Measurements from ENCODE around the gene CYB5R4. TPM values are rescaled to one million over a fixed set of nuclear protein-coding genes. Genes with fewer than 3 reads are reported as not detected.

The CYB5R4 gene
- polyA plus RNA-seq, 1 donor from 2014 or later, result 18.0 TPM

GRCh38 chr6:83914953-83915352, 55.5 kb downstream of the CYB5R4 start:
- Histone ChIP-seq H3K27me3 (ENCODE audit: insufficient read depth, low read depth, low read length) (no peaks in the 10 kb centered on the region), H3K4me2 (ENCODE audit: low read length) (no peak overlapping the region), H2AFZ (ENCODE audit: low read depth, low read length) (no peak overlapping the region), H3K4me3 (ENCODE audit: low read length) (no peak overlapping the region), H3K9ac (ENCODE audit: low read length) (no peak overlapping the region), H3K27ac (ENCODE audit: low read length) (no peak overlapping the region), H3F3A (ENCODE audit: insufficient read depth, low read length, poor library complexity, severe bottlenecking) (no peaks in the 10 kb centered on the region), H4K20me1 (ENCODE audit: insufficient read depth) (no peaks in the 10 kb centered on the region), H3K79me2 (replicated peaks; ENCODE audit: insufficient read depth, low read length) (no peaks in the 10 kb centered on the region), H3K9me2 (ENCODE audit: insufficient read depth, low read length) (no peaks in the 10 kb centered on the region), H3K9me3 (ENCODE audit: low read length) (no peaks in the 10 kb centered on the region), H3K36me3 (ENCODE audit: insufficient read depth, low read length) (no peaks in the 10 kb centered on the region)
- TF ChIP-seq RAD21 (conservative IDR thresholded peaks at IDR 0.05) (no peak), MXI1 (conservative IDR thresholded peaks at IDR 0.05; ENCODE audit: poor library complexity, severe bottlenecking) (no peak), TAF1 (IDR thresholded peaks at IDR 0.05; ENCODE audit: low read depth) (no peak), EP300 (conservative IDR thresholded peaks at IDR 0.05; ENCODE audit: poor library complexity, severe bottlenecking) (no peak), SMC3 (conservative IDR thresholded peaks at IDR 0.05; ENCODE audit: poor library complexity) (no peak), CTCF (IDR thresholded peaks at IDR 0.05; ENCODE audit: poor library complexity, severe bottlenecking) (no peak), REST (IDR thresholded peaks at IDR 0.05; ENCODE audit: borderline replicate concordance) (no peak), EZH2 (IDR thresholded peaks at IDR 0.05; ENCODE audit: borderline replicate concordance, insufficient read depth, low read length, poor library complexity, severe bottlenecking) (no peak), POLR2AphosphoS5 (IDR thresholded peaks at IDR 0.05) (no peak)

- Histone ChIP-seq H3F3A (ENCODE audit: insufficient read depth, low read length, poor library complexity, severe bottlenecking) (no peaks in the 10 kb centered on the region), H4K20me1 (ENCODE audit: insufficient read depth) (no peaks in the 10 kb centered on the region), H3K4me2 (ENCODE audit: low read length) (no peak overlapping the region), H3K27me3 (ENCODE audit: insufficient read depth, low read depth, low read length) (no peaks in the 10 kb centered on the region), H3K9me2 (ENCODE audit: insufficient read depth, low read length) (no peaks in the 10 kb centered on the region), H3K27ac (ENCODE audit: low read length) (no peak overlapping the region), H2AFZ (ENCODE audit: low read depth, low read length) (no peak overlapping the region), H3K79me2 (replicated peaks; ENCODE audit: insufficient read depth, low read length) (no peaks in the 10 kb centered on the region), H3K9me3 (ENCODE audit: low read length) (no peaks in the 10 kb centered on the region), H3K9ac (ENCODE audit: low read length) (no peak overlapping the region), H3K36me3 (ENCODE audit: insufficient read depth, low read length) (no peaks in the 10 kb centered on the region), H3K4me3 (ENCODE audit: low read length) (no peak overlapping the region)
- TF ChIP-seq EZH2 (IDR thresholded peaks at IDR 0.05; ENCODE audit: borderline replicate concordance, insufficient read depth, low read length, poor library complexity, severe bottlenecking), result no peak
- no peak for TF ChIP-seq REST (IDR thresholded peaks at IDR 0.05; ENCODE audit: borderline replicate concordance)
- TF ChIP-seq RAD21 (conservative IDR thresholded peaks at IDR 0.05), result no peak
- no peak for TF ChIP-seq CTCF (IDR thresholded peaks at IDR 0.05; ENCODE audit: poor library complexity, severe bottlenecking)
- no peak for TF ChIP-seq SMC3 (conservative IDR thresholded peaks at IDR 0.05; ENCODE audit: poor library complexity)
- TF ChIP-seq POLR2AphosphoS5 (IDR thresholded peaks at IDR 0.05), result no peak
- TF ChIP-seq TAF1 (IDR thresholded peaks at IDR 0.05; ENCODE audit: low read depth), result no peak
- no peak for TF ChIP-seq MXI1 (conservative IDR thresholded peaks at IDR 0.05; ENCODE audit: poor library complexity, severe bottlenecking)
- no peak for TF ChIP-seq EP300 (conservative IDR thresholded peaks at IDR 0.05; ENCODE audit: poor library complexity, severe bottlenecking)
These were observed 57.5 kb downstream of the CYB5R4 start for GRCh38 chr6:83917001-83917400.
